Measurements from ENCODE around the gene LHFPL6.

- TF ChIP-seq POLR2A (IDR thresholded peaks at IDR 0.05) (no peak), CTCF (IDR thresholded peaks at IDR 0.05) (no peak)
Measured at GRCh38 chr13:39365879-39366278, 237.1 kb downstream of the LHFPL6 start.
